HFFc6 (cell line): ENCODE data around the gene SELENOO. TPM values are rescaled to one million over a fixed set of nuclear protein-coding genes. Genes with fewer than 3 reads are reported as not detected.

Experiments used
- DNase-seq: peaks from one replicate; pipeline ENCODE4 v3.0.0-alpha.2; 2018
- H3K27ac Mint-ChIP-seq: 2 replicates; pipeline ENCODE4 v1.8.0; 2020; ENCODE audit warnings: mild to moderate bottlenecking, mixed read lengths
- H3K27me3 Mint-ChIP-seq: 2 replicates; pipeline ENCODE4 v1.8.0; 2021; ENCODE audit warnings: mild to moderate bottlenecking, moderate library complexity, mixed read lengths; ENCODE audit not compliant: insufficient read depth
- H3K36me3 Mint-ChIP-seq: 2 replicates; pipeline ENCODE4 v1.8.0; 2021; ENCODE audit warnings: low read depth, mixed read lengths
- H3K4me1 Mint-ChIP-seq: 2 replicates; pipeline ENCODE4 v1.8.0; 2020; ENCODE audit warnings: low read depth, mixed read lengths
- H3K4me3 Mint-ChIP-seq: 2 replicates; pipeline ENCODE4 v1.8.0; 2020; ENCODE audit warnings: mild to moderate bottlenecking, moderate library complexity, mixed read lengths
- H3K9me3 Mint-ChIP-seq: 2 replicates; pipeline ENCODE4 v1.8.0; 2020; ENCODE audit warnings: mild to moderate bottlenecking, mixed read lengths
- CTCF ChIP-seq: fragments of 200-600 bp; sonication (generic); IDR thresholded peaks from 2 replicates; pipeline ENCODE4 v1.5.0; 2021; ENCODE audit warnings: antibody characterized with exemption, mild to moderate bottlenecking
- total RNA-seq, 6 experiments: library from RNA; stranded (reverse); fragmentation: NEBNext Ultra II Directional; extraction: Animal tissue kit (Norgen Biotek cat#: 25700); gene quantifications; 2 replicates in 1 of 6; 3 replicates in 5 of 6; pipeline ENCODE4 v1.2.3, GENCODE V29; 2021

SELENOO gene
- total RNA-seq, 6 experiments from 2014 or later: 14.4 to 18.0 (median 16.0) TPM

- Mint-ChIP-seq H3K4me3 (no peak overlapping the region), H3K27me3 (peaks cover 8% of the 10 kb centered on the region), H3K36me3 (no peaks in the 10 kb centered on the region), H3K9me3 (no peaks in the 10 kb centered on the region), H3K27ac (no peak overlapping the region), H3K4me1 (no peaks in the 10 kb centered on the region; the same call in 1 of the 2 replicates)
- no peak for DNase-seq
- no peak for TF ChIP-seq CTCF
Measured at GRCh38 chr22:50178471-50178864, 22.3 kb upstream of the SELENOO start.

GRCh38 chr22:50178871-50179869 lies 21.6 kb upstream of the SELENOO start:
- H3K4me1 Mint-ChIP-seq: no peaks in the 10 kb centered on the region; the same call in 1 of the 2 replicates
- TF ChIP-seq CTCF: no peak
- H3K27ac Mint-ChIP-seq: no peak overlapping the region
- H3K27me3 Mint-ChIP-seq: peaks cover 7% of the 10 kb centered on the region
- DNase-seq: no peak
- no peaks in the 10 kb centered on the region for H3K36me3 Mint-ChIP-seq
- no peak overlapping the region for H3K4me3 Mint-ChIP-seq
- no peaks in the 10 kb centered on the region for H3K9me3 Mint-ChIP-seq

GRCh38 chr22:50179937-50180726 lies 20.7 kb upstream of the SELENOO start:
- no peaks in the 10 kb centered on the region; the same call in 1 of the 2 replicates for H3K4me1 Mint-ChIP-seq
- no peak for DNase-seq
- peaks cover 5% of the 10 kb centered on the region for H3K27me3 Mint-ChIP-seq
- no peak overlapping the region for H3K4me3 Mint-ChIP-seq
- H3K36me3 Mint-ChIP-seq: no peaks in the 10 kb centered on the region
- H3K9me3 Mint-ChIP-seq: no peaks in the 10 kb centered on the region
- no peak for TF ChIP-seq CTCF
- H3K27ac Mint-ChIP-seq: no peak overlapping the region

GRCh38 chr22:50180727-50181521 lies 19.9 kb upstream of the SELENOO start:
- H3K4me3 Mint-ChIP-seq: no peak overlapping the region

More at GRCh38 chr22:50180727-50181521, 19.9 kb upstream of the SELENOO start:
- H3K27ac Mint-ChIP-seq: no peak overlapping the region
- no peaks in the 10 kb centered on the region for H3K9me3 Mint-ChIP-seq
- DNase-seq: no peak
- peaks cover 3% of the 10 kb centered on the region for H3K27me3 Mint-ChIP-seq
- H3K36me3 Mint-ChIP-seq: no peaks in the 10 kb centered on the region
- TF ChIP-seq CTCF: no peak
- no peaks in the 10 kb centered on the region; the same call in 1 of the 2 replicates for H3K4me1 Mint-ChIP-seq
